GM19395 (cell line): ENCODE data around the gene PRKAB2.
"Not testable (repeated sequence)": the region's sequence is repeated elsewhere in the genome, so short reads cannot be mapped to it uniquely, and the experiment has no call there.

Experiments used
- ATAC-seq: cut with Tn5 transposase; IDR thresholded peaks from one replicate; pipeline ENCODE4 v1.9.1; 2021; ENCODE audit warnings: mild to moderate bottlenecking, moderate library complexity; ENCODE audit not compliant: unreplicated experiment

PRKAB2 gene, protein sequence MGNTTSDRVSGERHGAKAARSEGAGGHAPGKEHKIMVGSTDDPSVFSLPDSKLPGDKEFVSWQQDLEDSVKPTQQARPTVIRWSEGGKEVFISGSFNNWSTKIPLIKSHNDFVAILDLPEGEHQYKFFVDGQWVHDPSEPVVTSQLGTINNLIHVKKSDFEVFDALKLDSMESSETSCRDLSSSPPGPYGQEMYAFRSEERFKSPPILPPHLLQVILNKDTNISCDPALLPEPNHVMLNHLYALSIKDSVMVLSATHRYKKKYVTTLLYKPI

DNA sequence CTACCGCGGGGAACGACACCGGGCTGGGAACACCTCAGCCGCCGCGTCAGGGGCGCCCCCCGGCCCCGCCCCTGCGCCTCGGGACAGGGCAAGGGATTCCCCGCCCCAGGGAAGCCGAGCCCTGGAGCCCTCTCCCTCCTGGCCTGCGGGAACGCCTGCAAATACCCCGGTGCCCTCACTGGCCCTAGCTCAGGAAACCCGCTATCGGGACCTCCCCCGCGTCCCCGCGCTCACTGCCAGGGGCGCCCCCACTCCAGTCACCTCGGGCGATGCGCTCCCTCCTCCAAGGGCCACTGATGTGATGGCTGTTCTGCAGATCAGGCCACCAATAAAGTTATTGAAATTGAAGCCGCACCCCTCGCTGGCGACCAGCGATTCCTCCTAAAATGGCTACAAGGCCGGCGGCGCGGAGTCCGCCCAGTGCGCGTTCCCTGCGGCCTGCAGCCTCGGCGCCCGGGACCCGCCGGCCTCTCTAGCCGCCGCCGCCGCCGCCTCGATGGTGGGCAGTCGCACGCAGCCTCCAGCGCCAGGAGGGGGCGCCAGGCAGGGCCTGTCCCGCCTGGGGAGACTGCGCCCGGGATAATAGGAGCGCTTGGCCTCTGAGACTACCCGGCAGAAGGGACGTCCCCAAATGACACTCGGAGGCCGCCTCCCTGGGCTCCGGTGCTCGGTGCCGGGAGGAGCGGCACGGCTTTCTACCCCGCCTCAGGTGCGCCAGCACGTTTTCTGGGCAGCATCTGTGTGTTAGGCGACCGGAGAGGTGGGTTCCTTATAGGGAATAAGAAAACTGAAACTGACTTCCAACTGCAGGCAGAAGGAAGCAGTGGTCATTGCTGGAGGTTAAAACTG lies at the start of gene PRKAB2:
Gene PRKAB2 (minus strand): TSS at position 303 of the 849 bp plus-strand sequence. CDS start 326 bp downstream, outside the sequence.
- ATAC-seq: peak; percentile 88

DNA sequence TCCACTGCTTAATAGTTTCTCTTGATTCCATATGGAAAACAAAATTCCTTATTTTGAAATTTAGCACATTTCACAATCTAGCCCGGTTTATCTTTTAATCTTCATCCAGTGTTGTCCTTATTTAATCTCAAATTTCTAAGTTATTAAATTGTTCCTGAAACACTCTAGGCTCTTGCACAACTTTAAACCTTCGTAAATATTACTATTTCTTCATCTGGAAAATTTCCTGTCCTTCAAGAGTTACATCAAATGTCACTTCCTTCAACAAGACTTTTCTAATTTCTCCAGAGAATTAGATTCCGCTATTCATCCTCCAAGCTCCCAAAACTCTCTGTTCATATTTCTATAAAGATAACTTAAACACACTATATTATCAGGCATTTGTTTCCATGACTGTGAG lies 46.3 kb upstream of the PRKAB2 start:
- ATAC-seq: no peak

DNA sequence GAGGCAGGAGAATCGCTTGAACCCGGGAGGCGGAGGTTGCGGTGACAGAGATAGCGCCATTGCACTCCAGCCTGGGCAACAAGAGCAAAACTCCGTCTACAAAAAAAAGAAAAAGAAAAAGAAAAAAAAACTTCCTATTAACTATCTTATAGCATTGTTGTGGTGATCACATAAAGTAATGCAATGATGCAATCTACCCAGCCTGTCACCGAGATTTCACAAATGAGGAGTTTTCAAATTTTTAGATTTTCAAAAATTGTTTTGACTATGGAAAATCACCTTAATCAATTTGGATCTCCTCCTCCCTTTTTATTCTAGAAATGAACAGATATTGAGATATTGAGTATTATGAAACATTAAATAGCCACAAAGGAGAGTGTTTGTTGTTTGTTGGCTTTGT lies 44.9 kb upstream of the PRKAB2 start:
- no peak for ATAC-seq

DNA sequence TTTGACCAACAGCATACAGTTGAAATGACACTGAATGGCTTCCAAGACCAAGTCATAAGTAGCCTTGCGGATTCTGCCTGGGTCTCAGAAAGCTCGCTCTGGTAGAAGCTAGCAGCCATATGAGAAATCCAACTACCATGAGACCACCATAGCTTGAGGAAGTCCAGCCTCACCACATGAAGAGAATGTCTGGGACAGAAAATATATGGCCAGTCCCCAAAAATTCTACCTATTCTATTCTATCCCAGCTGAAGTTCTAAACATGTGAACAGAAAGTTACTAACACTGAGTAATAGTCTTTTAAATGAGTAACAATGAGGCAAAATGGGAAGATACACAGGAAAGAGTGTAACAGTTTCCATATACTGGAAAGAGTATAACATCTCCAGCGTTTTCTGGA lies 43.9 kb upstream of the PRKAB2 start:
- ATAC-seq: no peak

DNA sequence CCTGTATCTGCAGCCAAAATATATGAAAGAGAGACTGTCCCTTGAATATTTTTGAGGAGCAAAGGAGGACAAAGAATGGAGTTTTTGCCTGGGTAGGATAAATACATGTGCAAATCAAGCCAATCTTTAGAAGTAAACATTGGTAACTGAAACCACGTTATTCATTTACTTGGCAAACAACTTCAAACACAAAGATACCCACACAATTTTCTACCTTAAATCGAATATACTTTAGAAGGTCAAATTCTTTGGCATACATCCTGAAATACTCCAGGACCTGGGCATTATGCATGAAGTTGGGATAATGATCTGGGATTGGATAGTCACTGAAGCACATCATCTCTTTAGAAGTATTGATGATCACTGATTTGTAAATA lies 43.3 kb upstream of the PRKAB2 start:
- ATAC-seq: no peak

DNA sequence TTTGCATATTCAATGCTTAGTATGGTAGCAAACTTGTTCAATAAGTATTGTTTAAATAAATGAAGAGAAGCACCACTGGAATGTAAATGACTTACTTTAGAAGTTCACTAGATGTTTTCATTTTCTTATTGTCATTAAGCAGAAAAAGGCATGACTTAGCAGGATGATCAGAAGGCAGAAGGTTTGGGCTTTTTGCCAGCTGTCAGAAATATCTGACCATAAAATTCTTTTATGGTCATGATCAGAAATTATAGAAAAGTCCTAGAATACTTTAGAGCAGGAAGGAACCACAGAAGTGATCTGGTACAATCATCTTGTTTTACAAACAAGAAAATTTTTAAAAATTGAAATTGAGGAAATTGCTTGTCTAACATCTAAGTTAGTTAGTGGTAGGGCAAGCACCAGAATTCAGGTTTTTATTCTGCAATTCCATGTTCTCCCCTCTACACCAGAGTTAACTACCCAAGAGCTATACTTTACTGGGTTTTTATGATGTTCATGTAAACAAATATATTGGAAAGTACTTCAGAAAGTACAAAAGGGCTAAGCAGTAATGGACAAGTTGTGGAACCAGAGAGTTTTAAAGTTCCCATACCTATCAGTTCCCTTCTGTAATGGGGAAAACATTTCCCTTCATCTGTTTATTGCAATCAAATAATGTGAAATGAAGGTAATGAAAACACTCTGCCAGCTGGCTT lies 42.7 kb upstream of the PRKAB2 start:
- no peak for ATAC-seq

DNA sequence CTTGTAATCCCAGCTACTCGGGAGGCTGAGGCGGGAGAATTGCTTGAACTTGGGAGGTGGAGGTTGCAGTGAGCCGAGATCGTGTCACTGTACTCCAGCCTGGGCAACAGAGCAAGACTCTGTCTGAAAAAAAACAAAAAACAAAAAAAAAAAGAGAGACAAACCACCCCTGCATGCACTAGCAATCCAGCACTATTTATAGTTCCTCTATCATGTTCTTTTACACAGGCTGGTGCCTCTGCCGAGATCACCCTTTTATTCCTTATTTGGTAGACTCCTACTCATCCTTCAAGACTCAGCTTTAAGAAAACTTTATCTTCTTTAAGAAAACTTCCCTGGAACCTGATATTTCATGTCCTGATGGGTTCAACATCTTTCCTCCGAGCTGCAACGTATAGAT lies 42.1 kb upstream of the PRKAB2 start:
- no peak for ATAC-seq

DNA sequence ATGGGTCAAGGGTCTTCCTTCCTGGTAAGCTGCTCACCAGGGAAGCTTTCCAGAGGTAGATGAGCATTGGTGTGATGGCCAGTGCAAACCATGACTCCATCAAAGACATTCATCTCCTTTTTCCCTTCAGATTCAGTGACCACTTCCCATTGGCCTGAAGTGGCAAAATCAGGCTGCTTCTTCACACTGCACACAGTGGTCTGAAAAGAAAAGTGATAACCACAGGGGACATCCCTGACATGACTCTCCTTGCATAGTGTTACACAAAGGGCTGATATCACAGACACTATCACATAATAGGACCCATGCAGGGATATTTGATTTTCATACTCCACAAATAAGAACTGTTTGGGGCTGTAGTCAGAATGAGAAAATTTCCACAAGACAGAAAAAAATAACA lies 41.0 kb upstream of the PRKAB2 start:
- no peak for ATAC-seq

DNA sequence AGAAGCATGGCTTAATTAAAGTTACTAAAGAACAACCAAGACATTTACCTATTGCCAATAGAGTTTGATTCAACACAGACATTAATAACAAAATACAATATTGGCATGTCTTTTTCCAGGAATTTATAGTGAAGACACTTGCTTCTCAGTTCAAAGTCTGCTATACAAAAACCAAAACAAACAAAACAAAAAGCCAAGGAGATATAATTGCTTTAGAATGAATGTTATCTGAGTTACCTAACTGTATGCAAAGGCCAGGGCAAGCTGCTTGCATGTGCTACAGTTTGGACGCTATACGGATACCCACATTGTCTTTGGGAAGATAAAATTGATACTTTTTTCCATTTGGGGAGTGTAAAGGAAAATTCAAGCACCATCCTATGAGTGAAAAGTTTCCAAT lies 39.3 kb upstream of the PRKAB2 start:
- no peak for ATAC-seq

DNA sequence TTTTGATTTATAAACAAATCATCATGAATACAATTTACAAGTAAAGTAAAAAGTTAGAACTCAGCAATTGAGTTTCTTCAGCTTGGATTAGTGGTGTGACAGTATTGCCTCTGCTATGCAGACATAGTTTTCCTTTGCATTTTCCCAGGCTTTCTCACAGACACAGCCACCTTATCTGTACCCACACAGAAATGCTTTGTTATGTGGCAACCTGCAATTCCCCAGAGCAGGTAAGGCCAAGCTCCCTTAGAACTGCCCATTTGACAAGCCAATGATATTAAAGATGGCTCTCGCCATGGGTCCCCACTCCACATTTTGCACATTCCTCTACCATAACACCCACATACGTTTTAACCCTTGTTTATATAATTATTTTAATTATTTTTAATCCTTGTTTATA lies 38.7 kb upstream of the PRKAB2 start:
- ATAC-seq: no peak

DNA sequence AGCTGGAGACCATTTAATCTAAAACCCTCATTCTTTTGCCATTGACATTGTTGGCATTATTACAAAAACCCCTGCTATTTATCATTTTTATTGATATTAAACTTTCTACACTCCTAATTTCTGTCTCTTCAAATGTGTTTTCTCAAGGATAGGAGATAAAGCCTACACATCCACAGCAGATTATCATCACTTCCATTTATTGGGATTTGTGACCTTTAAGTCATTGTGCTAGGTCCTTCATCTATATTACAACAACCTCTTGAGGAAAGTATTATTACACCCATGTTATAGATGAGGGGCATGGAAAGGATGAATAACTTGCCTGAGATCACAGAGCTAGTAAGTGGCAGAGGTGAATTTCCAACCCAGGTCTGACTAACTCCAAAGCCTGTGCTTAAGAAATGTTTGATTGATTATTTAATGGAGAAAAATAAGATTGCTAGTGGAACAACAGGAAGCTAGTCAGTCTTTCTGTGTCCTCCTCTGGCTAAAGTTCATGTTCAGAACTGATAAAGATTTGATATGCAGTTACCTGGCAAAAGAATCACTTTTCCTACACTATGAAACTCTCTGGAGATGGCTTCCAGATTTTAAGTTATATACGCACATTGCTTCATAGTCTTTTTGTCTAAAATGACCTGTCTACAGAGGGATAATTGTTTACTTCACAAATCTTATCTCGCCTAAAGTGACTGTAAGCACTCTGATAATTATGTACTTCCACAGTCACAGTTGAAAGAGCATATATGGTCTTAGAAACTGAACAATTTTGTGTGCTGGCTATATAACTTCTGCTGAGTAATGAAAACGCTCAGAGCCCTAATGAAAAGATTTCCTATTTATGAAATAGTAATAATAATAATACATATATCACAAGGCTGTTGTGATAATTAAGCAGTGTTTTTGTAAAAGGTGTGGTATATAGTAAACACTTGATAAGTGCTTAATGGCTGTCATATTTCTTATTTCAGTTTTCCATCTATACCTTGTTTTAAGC lies 37.9 kb upstream of the PRKAB2 start:
- no peak for ATAC-seq

DNA sequence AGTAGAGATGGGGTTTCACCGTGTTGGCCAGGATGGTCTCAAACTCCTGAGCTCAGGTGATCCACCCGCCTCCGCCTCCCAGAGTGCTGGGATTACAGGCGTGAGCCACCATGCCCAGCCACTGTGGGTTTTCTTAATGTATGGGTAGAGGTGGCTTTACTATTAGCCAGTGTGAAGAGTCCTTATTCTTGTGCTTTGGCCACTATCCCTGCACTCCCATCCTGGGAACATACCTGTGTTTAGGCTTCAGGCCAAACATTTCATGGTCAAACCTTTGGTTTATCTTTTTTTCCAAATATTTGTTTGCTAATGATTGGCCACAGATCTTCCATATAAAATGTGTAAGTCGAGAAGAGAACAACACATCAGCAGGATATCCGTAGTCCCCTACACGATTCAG lies 36.3 kb upstream of the PRKAB2 start:
- ATAC-seq: no peak

DNA sequence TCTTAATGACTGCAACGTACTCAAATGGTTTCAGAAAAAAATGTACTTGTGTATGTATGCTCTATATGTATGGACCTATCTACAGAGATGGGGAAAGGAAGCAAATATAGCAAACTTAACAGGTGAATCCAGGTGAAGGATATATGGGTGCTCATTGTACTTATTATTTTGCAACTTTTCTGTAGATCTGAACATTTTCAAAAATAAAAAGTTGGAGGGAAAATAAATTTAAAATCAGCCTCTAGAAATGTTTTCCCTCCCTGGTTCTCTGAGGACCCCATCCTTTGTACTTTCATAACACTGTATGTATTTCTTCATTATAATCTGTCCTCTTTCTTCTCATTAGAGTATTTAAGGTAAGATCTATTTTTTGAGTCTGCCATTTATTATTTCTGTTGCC lies 34.9 kb upstream of the PRKAB2 start:
- no peak for ATAC-seq

DNA sequence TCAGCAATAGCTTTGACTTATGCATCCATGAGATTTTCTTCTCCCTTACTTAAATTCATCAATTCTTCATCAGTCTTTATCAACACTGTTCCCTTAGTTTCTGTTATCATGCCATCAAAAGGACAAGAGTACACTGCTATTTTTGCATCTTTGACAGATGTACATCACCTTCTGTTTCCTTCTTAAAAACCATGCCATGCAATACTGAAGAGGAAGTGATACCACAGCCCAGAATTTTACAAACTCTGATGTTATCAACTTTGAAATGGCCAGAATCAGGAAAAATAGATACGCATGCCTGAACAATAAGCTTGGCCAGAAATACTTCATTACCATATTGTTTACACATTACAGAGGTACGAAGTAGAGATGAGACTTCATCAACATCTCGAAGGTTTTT lies 31.8 kb upstream of the PRKAB2 start:
- no peak for ATAC-seq

DNA sequence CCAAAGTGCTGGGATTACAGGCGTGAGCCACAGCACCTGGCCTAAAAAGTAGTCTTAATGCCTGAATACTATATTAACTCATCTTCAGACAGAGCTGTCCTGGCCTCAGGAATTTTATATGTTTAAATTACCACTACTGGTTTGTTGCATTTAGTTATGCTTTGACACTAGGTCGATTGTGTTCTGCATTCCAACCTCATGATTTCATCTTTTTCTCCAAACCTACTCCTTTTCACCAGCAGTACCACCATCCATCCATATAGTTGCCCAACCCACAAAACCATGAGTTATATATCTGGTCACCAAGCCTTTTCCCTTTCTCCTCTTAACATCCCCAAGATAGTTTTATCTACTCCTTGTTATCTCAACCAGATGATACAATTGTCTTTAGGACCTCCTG lies 30.3 kb upstream of the PRKAB2 start:
- ATAC-seq: no peak

DNA sequence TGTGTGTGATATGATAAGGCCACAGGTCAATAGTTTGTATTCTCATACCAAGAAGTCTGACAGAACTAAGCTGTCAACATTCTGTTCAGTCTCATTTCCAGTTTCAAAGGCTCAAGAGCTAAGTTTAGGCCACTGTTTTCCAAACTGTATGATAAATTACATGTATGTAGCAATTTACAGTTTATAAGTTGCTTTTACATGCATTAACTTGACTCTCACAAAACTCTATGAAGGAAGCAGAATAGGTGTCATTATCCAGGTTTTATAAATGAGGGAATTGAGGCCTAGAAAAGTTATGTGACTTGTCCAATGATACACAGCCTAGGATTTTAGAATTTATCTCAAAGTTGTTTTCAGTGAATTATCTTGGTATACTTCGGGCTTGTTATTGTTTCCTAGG lies 29.5 kb upstream of the PRKAB2 start:
- ATAC-seq: no peak

DNA sequence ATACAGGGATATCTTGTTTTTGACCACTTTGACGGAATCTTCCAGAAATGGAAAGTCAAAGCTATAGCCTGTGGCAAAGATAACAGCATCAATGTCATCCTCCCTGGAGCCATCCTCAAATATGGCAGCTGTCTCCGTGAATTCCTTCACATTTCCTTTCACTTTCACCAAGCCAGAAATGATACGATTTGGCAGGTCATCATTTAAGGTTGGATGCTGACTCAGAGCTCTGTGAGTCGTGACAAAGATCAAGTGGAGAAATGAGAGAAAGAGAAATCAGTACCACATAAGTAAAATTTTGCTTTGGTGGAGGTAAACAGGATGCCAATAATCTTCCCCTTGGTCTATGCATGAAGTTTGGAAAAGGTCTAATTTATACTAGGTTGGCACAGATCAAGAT lies 29.0 kb upstream of the PRKAB2 start:
- ATAC-seq: no peak

DNA sequence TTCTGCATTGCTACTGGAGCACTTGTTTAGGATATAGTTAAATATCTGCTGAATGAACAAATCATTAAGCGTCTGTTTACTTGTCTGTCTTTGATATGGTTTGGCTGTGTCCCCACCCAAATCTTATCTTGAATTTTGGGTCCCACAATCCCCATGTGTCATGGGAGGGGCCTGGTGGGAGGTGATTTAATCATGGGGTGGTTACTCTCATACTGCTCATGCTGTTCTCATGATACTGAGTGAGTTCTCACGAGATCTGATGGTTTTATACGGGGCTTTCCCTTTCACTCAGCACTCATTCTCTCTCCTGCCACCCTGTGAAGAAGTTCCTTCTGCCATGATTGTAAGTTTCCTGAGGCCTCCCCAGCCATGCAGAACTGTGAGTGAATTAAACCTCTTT lies 25.1 kb upstream of the PRKAB2 start:
- not testable (repeated sequence) for ATAC-seq

DNA sequence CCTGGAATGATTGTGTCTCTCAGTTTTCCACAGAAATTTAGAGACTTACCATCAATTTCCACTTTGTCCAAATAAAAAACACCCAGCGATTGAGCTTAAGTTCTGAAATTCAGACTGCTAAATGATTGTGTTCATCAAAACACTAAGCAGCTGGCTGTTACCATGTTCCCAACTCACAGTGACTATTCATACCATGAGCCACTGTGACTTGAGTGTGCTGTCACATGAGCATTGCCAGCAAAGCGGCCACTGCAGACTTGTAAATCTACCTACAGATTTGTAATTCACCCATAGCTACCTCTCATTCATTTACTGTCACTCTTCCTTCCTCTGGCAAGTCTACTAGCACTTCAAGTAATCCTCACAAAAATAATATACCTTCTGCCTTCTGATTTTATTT lies 17.2 kb upstream of the PRKAB2 start:
- no peak for ATAC-seq

DNA sequence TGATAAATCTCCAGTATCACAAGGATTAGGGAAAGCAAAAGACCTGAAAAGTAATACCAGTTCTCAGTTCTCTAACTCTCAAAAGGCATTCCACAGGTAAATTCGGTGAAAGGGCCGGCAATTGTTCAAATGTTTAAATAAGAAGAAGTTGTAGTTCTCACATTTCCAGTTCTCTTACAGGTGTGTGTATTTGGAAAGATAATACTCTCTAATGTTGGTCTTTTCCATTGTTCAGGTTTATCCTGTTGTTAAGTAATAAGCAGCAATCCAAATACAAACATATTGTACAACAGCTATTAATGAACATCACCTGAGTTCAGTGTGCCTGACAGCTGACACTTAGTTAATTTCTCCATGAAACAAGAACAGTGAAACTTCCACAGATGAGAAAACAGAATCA lies 13.2 kb upstream of the PRKAB2 start:
- no peak for ATAC-seq
